ENCODE results near the gene ARSI.

GRCh38 chr5:150299571-150300327, 3.0 kb downstream of the ARSI start:
- TF ChIP-seq PHF8 (CRISPR knock-in tag; IDR thresholded peaks at IDR 0.05) = no peak
- TF ChIP-seq TAF15 (IDR thresholded peaks at IDR 0.05; ENCODE audit: low read depth, low read length, poor library complexity, severe bottlenecking) = no peak
- TF ChIP-seq SNAPC5 (CRISPR knock-in tag; IDR thresholded peaks at IDR 0.05; ENCODE audit: borderline replicate concordance) = no peak
- TF ChIP-seq ATF7 (IDR thresholded peaks at IDR 0.05) = no peak
- no peak for TF ChIP-seq ATF7 (CRISPR knock-in tag; IDR thresholded peaks at IDR 0.05)
- no peak for TF ChIP-seq ZNF687 (CRISPR knock-in tag; IDR thresholded peaks at IDR 0.05)
- TF ChIP-seq ZBTB43 (CRISPR knock-in tag; conservative IDR thresholded peaks at IDR 0.05) = no peak
